ENCODE data around the gene RELT.

RELT gene

GRCh38 chr11:73346186-73346935, 29.8 kb upstream of the RELT start:
- no peak for DNase-seq (ENCODE audit: low read depth, low spot score)
- no peak overlapping the region for H3K4me3 ChIP-seq (ENCODE audit: low read length)

DNA sequence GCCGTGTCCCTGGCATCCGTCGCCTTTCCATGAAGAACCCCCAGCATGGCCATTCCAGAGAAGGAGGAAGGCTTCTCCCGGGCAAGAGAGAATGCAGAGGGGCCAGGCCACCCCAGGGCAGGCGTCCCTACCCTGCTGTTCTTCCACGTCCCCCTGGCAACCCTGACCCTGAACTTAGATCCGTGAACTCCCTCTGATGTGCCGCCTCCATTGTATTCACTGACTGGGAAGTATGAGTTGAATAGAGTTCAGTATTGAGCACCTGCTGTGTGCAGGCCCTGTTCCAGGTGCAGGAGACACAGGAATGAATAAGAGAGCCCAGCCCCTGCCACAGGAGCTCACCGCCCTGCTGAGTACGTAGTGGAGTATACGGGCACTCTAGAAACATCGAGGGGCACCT, 29.1 kb upstream of the RELT start:
- DNase-seq (ENCODE audit: low read depth, low spot score), result no peak
- no peak overlapping the region for H3K4me3 ChIP-seq (ENCODE audit: low read length)

- H3K4me3 ChIP-seq (ENCODE audit: low read length), result no peak overlapping the region
- DNase-seq (ENCODE audit: low read depth, low spot score), result no peak
These were observed 27.4 kb upstream of the RELT start for GRCh38 chr11:73348838-73349237.

DNA sequence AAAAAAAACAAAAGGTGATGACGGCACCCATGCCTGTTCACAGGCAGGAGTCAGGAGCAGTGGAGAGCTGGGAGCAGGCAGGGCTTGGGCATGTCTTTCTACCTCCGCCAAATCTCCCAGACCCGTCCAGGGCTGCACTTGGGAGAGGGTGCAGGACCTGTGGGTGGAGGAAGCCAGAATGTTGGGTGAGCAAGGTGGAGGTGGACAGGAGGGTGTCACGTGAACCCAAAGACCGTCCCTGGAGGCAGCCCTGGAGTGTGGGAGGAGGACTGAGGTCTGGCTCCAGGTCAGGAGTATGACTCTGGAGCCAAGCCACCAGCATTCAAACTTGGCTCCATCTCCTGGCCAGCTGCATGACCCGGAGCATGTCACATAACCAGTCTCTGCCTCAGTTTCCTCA, 26.6 kb upstream of the RELT start:
- H3K4me3 ChIP-seq (ENCODE audit: low read length), result no peak overlapping the region
- no peak for DNase-seq (ENCODE audit: low read depth, low spot score)

DNA sequence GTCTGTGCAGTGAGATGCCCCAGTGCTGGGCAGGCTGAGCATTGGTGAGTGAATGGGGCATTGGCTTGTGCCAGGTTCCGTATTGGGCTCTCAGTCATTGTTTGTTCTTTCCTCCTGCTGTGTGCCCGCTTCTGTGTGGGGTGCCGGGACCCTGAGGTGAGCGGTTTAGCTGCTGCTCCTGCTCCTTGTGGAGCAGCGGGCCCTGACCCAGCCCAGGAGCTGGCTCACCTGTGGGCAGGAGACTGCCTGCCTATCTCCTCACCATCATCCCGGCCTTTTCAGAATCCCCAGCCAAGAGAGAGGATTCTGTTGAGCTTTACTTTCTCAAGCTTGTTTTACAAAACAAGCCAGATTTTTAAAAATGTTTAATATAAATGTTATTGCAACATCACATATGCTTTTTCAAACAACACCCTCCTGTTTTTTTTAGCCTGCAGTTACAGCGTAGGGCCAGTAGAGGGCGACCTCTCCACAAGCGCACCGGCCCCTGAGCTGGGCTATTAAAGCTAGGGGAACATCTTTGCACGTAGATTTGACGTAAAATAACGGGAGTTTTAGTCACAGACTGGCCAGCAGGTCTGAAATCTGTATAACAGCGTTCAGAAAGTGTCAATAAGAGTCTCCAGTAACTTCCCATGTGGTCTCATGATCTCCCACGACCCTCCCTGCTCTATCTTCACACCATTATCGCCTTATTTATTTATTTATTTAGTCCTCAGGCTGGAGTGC, 25.1 kb upstream of the RELT start:
- peak; percentile 70 for DNase-seq (ENCODE audit: low read depth, low spot score)
- no peak overlapping the region for H3K4me3 ChIP-seq (ENCODE audit: low read length)

- DNase-seq (ENCODE audit: low read depth, low spot score), result peak; percentile 77
- H3K4me3 ChIP-seq (ENCODE audit: low read length), result peak overlapping the region; percentile 11; the same call in 1 of the 2 replicates
These were observed 22.8 kb upstream of the RELT start for GRCh38 chr11:73353422-73353821.

GRCh38 chr11:73355109-73355508, 21.1 kb upstream of the RELT start:
- no peak overlapping the region for H3K4me3 ChIP-seq (ENCODE audit: low read length)
- no peak for DNase-seq (ENCODE audit: low read depth, low spot score)

GRCh38 chr11:73356979-73357860, 19.0 kb upstream of the RELT start:
- H3K4me3 ChIP-seq (ENCODE audit: low read length), result no peak overlapping the region
- no peak for DNase-seq (ENCODE audit: low read depth, low spot score)

GRCh38 chr11:73358071-73358470, 18.1 kb upstream of the RELT start:
- DNase-seq (ENCODE audit: low read depth, low spot score), result no peak
- no peak overlapping the region for H3K4me3 ChIP-seq (ENCODE audit: low read length)

DNA sequence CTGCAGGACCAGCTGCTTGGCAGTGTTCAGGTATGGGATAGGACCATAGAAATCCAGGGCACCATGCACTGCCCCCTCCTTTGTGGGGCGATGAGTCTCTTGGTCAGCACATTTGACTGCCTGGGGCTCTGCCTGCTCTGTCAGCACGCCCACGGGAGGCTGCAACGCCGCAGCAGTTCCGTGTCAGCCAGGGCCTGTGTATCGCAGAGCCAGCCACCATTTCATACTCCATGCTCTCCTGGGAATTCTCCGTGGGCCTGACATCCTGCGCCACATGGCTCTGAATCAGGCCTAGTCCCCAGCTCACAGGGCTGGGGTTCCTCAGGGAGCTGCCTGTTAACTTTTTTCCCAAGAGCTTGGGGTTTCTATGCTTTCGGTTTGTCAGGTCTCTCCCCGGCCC, 16.9 kb upstream of the RELT start:
- no peak for DNase-seq (ENCODE audit: low read depth, low spot score)
- no peak overlapping the region for H3K4me3 ChIP-seq (ENCODE audit: low read length)

- no peak for DNase-seq (ENCODE audit: low read depth, low spot score)
- H3K4me3 ChIP-seq (ENCODE audit: low read length), result no peak overlapping the region
These were observed 16.1 kb upstream of the RELT start for GRCh38 chr11:73359930-73360742.

DNA sequence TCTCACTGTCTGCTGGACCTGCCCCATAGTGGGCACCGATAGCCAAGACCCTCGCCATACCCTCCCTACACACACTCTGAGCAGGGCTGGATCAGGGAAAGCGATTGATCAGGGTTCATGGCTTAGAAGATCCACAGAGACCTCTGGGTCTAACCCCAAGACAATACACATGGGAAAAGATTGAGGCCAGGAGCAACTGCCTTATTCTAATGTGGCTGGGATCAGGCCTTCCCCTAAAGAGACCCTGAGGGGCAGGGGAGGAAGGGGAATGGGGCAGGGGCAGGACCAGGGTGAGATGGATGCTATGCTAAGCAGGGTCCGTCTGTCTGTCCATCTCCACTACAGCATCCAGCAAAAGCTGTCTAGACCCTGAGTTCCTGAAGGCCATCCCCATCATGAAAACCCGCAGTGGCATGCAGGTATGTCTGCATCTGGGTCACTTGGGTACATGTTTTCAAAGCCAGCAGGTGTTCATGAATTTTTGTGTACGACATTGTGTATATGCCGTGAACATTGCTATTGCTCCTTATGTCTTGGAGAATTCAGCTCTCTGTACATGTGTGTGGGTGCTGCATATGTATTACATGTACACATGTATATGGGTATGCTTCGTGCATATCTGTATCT, 15.3 kb upstream of the RELT start:
- no peak overlapping the region for H3K4me3 ChIP-seq (ENCODE audit: low read length)
- no peak for DNase-seq (ENCODE audit: low read depth, low spot score)

DNA sequence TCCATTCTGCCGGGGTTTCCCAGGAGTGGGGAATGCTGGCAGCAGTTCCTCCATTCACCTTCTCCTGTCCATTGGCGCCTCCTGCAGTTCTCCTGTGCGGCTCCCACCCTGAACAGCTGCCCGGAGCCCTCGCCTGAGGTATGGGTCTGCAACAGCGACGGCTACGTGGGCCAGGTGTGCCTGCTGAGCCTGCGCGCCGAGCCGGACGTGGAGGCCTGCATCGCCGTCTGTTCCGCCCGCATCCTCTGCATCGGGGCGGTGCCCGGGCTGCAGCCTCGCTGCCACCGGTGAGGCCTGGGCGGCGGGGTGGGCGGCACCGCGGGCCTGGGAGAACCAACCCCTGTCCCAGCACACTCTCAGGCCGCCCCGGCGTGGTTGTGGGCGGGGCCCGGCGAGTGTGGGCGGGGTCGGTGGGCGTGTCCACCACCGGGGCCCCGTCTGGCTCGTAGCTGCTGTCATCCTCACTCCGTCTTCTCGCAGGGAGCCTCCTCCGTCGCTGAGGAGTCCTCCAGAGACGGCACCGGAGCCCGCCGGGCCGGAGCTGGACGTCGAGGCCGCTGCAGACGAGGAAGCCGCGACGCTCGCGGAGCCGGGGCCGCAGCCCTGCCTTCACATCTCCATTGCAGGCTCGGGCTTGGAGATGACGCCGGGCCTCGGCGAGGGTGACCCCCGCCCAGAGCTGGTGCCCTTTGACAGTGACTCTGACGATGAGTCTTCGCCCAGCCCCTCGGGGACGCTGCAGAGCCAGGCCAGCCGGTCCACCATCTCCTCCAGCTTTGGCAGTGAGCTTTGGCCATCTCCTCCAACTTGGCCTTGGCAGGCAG, 14.0 kb upstream of the RELT start:
- DNase-seq (ENCODE audit: low read depth, low spot score), result no peak

GRCh38 chr11:73363147-73363546, 13.1 kb upstream of the RELT start:
- H3K4me3 ChIP-seq (ENCODE audit: low read length), result no peak overlapping the region
- no peak for DNase-seq (ENCODE audit: low read depth, low spot score)

More for the DNA sequence above, 14.0 kb upstream of the RELT start:
- H3K4me3 ChIP-seq (ENCODE audit: low read length), result no peak overlapping the region

DNA sequence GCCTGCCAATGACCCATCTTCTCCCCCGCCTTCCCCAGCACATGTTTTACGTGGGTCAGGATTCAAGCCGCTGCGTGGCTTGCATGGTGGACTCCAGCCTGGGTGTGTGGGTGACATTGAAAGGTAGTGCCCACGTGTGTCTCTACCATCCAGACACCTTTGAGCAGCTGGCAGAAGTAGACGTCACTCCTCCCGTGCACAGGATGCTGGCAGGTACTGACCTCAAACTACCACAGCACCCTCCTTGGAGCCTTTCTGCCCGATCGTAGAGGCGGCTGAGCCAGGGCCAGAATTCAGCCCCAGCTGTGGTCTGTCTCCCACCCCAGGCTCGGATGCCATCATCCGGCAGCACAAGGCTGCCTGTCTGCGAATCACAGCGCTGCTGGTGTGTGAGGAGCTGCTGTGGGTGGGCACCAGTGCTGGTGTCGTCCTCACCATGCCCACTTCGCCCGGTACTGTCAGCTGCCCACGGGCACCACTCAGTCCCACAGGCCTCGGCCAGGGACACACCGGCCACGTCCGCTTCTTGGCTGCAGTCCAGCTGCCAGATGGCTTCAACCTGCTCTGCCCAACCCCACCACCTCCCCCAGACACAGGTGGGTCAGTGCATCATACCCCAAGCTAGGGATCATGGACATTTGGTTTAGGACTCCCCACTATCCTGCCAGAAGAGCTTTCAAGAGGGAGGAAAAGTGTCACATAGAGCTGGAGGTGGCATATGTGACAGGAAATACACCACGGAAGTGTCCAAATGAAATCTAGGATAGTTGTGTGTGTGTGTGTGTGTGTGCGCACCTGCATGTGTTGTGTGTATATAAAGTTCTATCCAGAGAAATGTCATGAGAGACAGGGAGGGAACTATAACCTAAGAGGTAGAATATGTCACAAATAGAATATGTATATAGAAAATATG, 10.6 kb upstream of the RELT start:
- H3K4me3 ChIP-seq (ENCODE audit: low read length), result no peak overlapping the region

DNA sequence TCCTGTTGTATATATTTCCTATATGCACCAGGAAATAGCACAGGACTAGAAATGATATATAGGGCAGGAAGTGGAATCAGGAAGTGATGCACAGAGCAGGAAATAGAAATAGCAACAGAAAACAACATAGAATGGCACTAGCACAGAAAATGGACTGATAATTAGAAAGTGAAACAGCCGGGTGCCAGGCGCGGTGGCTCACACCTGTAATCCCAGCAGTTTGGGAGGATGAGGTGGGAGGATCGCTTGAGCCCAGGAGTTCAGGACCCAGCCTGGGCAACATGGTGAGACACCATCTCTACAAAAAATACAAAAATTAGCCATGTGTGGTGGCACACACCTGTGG, 10.0 kb upstream of the RELT start:
- DNase-seq (ENCODE audit: low read depth, low spot score), result peak; percentile 20
- no peak overlapping the region for H3K4me3 ChIP-seq (ENCODE audit: low read length)

More for the DNA sequence above, 10.6 kb upstream of the RELT start:
- DNase-seq (ENCODE audit: low read depth, low spot score), result no peak

GRCh38 chr11:73366953-73367352, 9.2 kb upstream of the RELT start:
- H3K4me3 ChIP-seq (ENCODE audit: low read length), result no peak overlapping the region

More at GRCh38 chr11:73366953-73367352, 9.2 kb upstream of the RELT start:
- DNase-seq (ENCODE audit: low read depth, low spot score), result no peak

Data from Jurkat, Clone E6-1 (cell line).